ENCODE data around the gene ENPP3. TPM values are rescaled to one million over a fixed set of nuclear protein-coding genes. Genes with fewer than 3 reads are reported as not detected.

Gene ENPP3
- total RNA-seq, 1 donor from 2014 or later, result not detected

GRCh38 chr6:131627724-131628682 lies 9.1 kb upstream of the ENPP3 start, which contains the start of gene MED23:
Gene MED23 (minus strand): TSS chr6:131628242. CDS start chr6:131628049, 193 bp downstream.
- H3K27ac Mint-ChIP-seq (ENCODE audit: unreplicated experiment), result peak within 1 kb of the TSS; percentile 98
- H3K27me3 Mint-ChIP-seq (ENCODE audit: low read depth), result no peaks in the 10 kb centered on the region
- TF ChIP-seq CTCF (IDR thresholded peaks at IDR 0.05), result peak; percentile 98
- DNase-seq (ENCODE audit: low spot score), result peak; percentile 98
- H3K36me3 Mint-ChIP-seq (ENCODE audit: low read depth), result peaks cover 9% of the 10 kb centered on the region
- H3K9me3 Mint-ChIP-seq (ENCODE audit: low read depth), result no peaks in the 10 kb centered on the region
- peak within 1 kb of the TSS; percentile 98 for H3K4me3 Mint-ChIP-seq (ENCODE audit: unreplicated experiment)
- peaks cover 25% of the 10 kb centered on the region for H3K4me1 Mint-ChIP-seq (ENCODE audit: low read depth)

GRCh38 chr6:131628726-131629125 lies 8.4 kb upstream of the ENPP3 start:
- TF ChIP-seq CTCF (IDR thresholded peaks at IDR 0.05), result no peak
- Mint-ChIP-seq H3K4me3 (ENCODE audit: unreplicated experiment) (no peak overlapping the region), H3K36me3 (ENCODE audit: low read depth) (peaks cover 5% of the 10 kb centered on the region), H3K4me1 (ENCODE audit: low read depth) (peaks cover 25% of the 10 kb centered on the region), H3K27me3 (ENCODE audit: low read depth) (no peaks in the 10 kb centered on the region), H3K27ac (ENCODE audit: unreplicated experiment) (no peak overlapping the region), H3K9me3 (ENCODE audit: low read depth) (no peaks in the 10 kb centered on the region)
- no peak for DNase-seq (ENCODE audit: low spot score)

- H3K36me3 Mint-ChIP-seq (ENCODE audit: low read depth), result peaks cover under 1% of the 10 kb centered on the region
- no peak for DNase-seq (ENCODE audit: low spot score)
- H3K4me3 Mint-ChIP-seq (ENCODE audit: unreplicated experiment), result no peak overlapping the region
- peaks cover 25% of the 10 kb centered on the region for H3K4me1 Mint-ChIP-seq (ENCODE audit: low read depth)
- H3K27ac Mint-ChIP-seq (ENCODE audit: unreplicated experiment), result no peak overlapping the region
- H3K27me3 Mint-ChIP-seq (ENCODE audit: low read depth), result no peaks in the 10 kb centered on the region
- H3K9me3 Mint-ChIP-seq (ENCODE audit: low read depth), result no peaks in the 10 kb centered on the region
- TF ChIP-seq CTCF (IDR thresholded peaks at IDR 0.05), result no peak
Observed at GRCh38 chr6:131629651-131630050, 7.5 kb upstream of the ENPP3 start.

GRCh38 chr6:131631625-131632289 lies 5.3 kb upstream of the ENPP3 start:
- Mint-ChIP-seq H3K27ac (ENCODE audit: unreplicated experiment) (no peak overlapping the region), H3K36me3 (ENCODE audit: low read depth) (no peaks in the 10 kb centered on the region), H3K4me3 (ENCODE audit: unreplicated experiment) (no peak overlapping the region), H3K27me3 (ENCODE audit: low read depth) (no peaks in the 10 kb centered on the region), H3K9me3 (ENCODE audit: low read depth) (no peaks in the 10 kb centered on the region), H3K4me1 (ENCODE audit: low read depth) (peaks cover 20% of the 10 kb centered on the region)
- no peak for DNase-seq (ENCODE audit: low spot score)
- no peak for TF ChIP-seq CTCF (IDR thresholded peaks at IDR 0.05)

Measured in chondrocyte (in vitro differentiated cells).